CD14-positive monocyte (primary cell): ENCODE measurements around the gene NPSR1. TPM values are rescaled to one million over a fixed set of nuclear protein-coding genes. Genes with fewer than 3 reads are reported as not detected.

Experiments
- DNase-seq, 3 donors: peaks; one replicate each; pipeline ENCODE4 v3.0.0-alpha.2; 2011 to 2022
- H2AFZ ChIP-seq: 2 replicates; pipeline ENCODE4 v1.6.0; 2012; ENCODE audit warnings: mild to moderate bottlenecking, low read depth, low read length, inconsistent platforms; ENCODE audit not compliant: insufficient read depth, poor library complexity, severe bottlenecking
- H3K27ac ChIP-seq, 2 donors: 1 replicate in 1 of 2; 2 replicates in 1 of 2; pipeline ENCODE4 v1.5.1; 2012 to 2013; ENCODE audit warnings: low read length in 2 of 2, control low read depth in 1 of 2, inconsistent platforms in 1 of 2, low read depth in 1 of 2, mild to moderate bottlenecking in 1 of 2
- H3K27me3 ChIP-seq, 2 donors: one replicate each; pipeline versions ENCODE4 v1.6.0 to v1.6.1; 2011 to 2013; ENCODE audit warnings: low read length in 2 of 2; ENCODE audit not compliant: control insufficient read depth in 2 of 2, insufficient read depth in 2 of 2
- H3K36me3 ChIP-seq, 2 donors: replicated peaks in 1 of 2; 1 replicate in 1 of 2; 2 replicates in 1 of 2; pipeline versions ENCODE4 v1.5.1 to v1.6.1; 2012 to 2013; ENCODE audit warnings: low read length in 2 of 2, control low read depth in 1 of 2, inconsistent platforms in 1 of 2, mild to moderate bottlenecking in 1 of 2; ENCODE audit not compliant: insufficient read depth in 2 of 2, control insufficient read depth in 1 of 2
- H3K4me1 ChIP-seq, 2 donors: 1 replicate in 1 of 2; 2 replicates in 1 of 2; pipeline versions ENCODE4 v1.5.1 to v1.6.1; 2012 to 2013; ENCODE audit warnings: low read length in 2 of 2, control low read depth in 1 of 2, inconsistent platforms in 1 of 2, mild to moderate bottlenecking in 1 of 2, moderate library complexity in 1 of 2; ENCODE audit not compliant: insufficient read depth in 2 of 2, control insufficient read depth in 1 of 2
- H3K4me2 ChIP-seq: replicated peaks from 2 replicates; pipeline ENCODE3; 2012; ENCODE audit warnings: low read length, moderate library complexity, mild to moderate bottlenecking; ENCODE audit not compliant: poor library complexity, severe bottlenecking; ENCODE audit errors: extremely low read depth
- H3K4me3 ChIP-seq, 3 experiments: fragments of 200-600 bp in 1 of 3; sonication (generic) in 1 of 3; replicated peaks in 1 of 3; 1 replicate in 2 of 3; 2 replicates in 1 of 3; pipeline ENCODE4 v1.5.1; 2011 to 2013; ENCODE audit warnings: low read length in 3 of 3, mild to moderate bottlenecking in 3 of 3, control low read depth in 2 of 3, low read depth in 2 of 3, inconsistent platforms in 1 of 3, moderate library complexity in 1 of 3
- H3K79me2 ChIP-seq: 2 replicates; pipeline ENCODE4 v1.6.0; 2012; ENCODE audit warnings: mild to moderate bottlenecking, control low read depth, inconsistent platforms, low read length, moderate library complexity; ENCODE audit not compliant: insufficient read depth
- H3K9ac ChIP-seq: 2 replicates; pipeline ENCODE4 v1.6.0; 2017; ENCODE audit warnings: low read length, mild to moderate bottlenecking; ENCODE audit not compliant: insufficient read depth, poor library complexity, severe bottlenecking
- H3K9me3 ChIP-seq, 2 donors: replicated peaks in 1 of 2; 1 replicate in 1 of 2; 2 replicates in 1 of 2; pipeline versions ENCODE4 v1.5.1 to v1.6.1; 2012 to 2013; ENCODE audit warnings: low read length in 2 of 2, control low read depth in 1 of 2; ENCODE audit not compliant: control insufficient read depth in 1 of 2, insufficient read depth in 1 of 2
- H4K20me1 ChIP-seq: 2 replicates; pipeline ENCODE4 v1.6.0; 2012; ENCODE audit warnings: mild to moderate bottlenecking, low read length, control low read depth, moderate library complexity; ENCODE audit not compliant: insufficient read depth
- H3K27ac Mint-ChIP-seq, 7 donors: one replicate each; pipeline ENCODE4 v1.8.0; 2020; ENCODE audit warnings: mild to moderate bottlenecking in 7 of 7, mixed read lengths in 7 of 7, moderate library complexity in 6 of 7, inconsistent platforms in 2 of 7
- H3K27me3 Mint-ChIP-seq, 3 donors: one replicate each; pipeline ENCODE4 v1.8.0; 2021 to 2022; ENCODE audit warnings: low read depth in 3 of 3, mild to moderate bottlenecking in 3 of 3, mixed read lengths in 3 of 3, moderate library complexity in 3 of 3, inconsistent platforms in 1 of 3
- H3K36me3 Mint-ChIP-seq, 2 donors: one replicate each; pipeline ENCODE4 v1.8.0; 2020; ENCODE audit warnings: mixed read lengths in 2 of 2, inconsistent platforms in 1 of 2, mild to moderate bottlenecking in 1 of 2
- H3K4me1 Mint-ChIP-seq: one replicate; pipeline ENCODE4 v1.8.0; 2020; ENCODE audit warnings: mild to moderate bottlenecking, mixed read lengths
- H3K4me3 Mint-ChIP-seq, 2 donors: one replicate each; pipeline ENCODE4 v1.8.0; 2020; ENCODE audit warnings: mild to moderate bottlenecking in 2 of 2, mixed read lengths in 2 of 2, moderate library complexity in 1 of 2
- H3K9me3 Mint-ChIP-seq, 7 donors: one replicate each; pipeline ENCODE4 v1.8.0; 2020 to 2022; ENCODE audit warnings: mixed read lengths in 7 of 7, mild to moderate bottlenecking in 6 of 7, moderate library complexity in 6 of 7, inconsistent platforms in 2 of 7
- intact Hi-C, 2 donors: fragments of 100-400 bp; cut with micrococcal nuclease; formaldehyde crosslinking; loops; one replicate each; pipeline versions ENCODE4 v1.15.0 to v1.15.1; 2023
- polyA plus RNA-seq, 3 donors: library from polyadenylated mRNA; depleted of rRNA in 1 of 3; unstranded in 2 of 3; stranded (reverse) in 1 of 3; fragments of 300-500 nt in 2 of 3; fragments of >200 nt in 1 of 3; fragmentation: Illumina TruSeq in 2 of 3; gene quantifications; 1 replicate in 2 of 3; 2 replicates in 1 of 3; pipeline ENCODE4 v1.2.3, GENCODE V29; 2012 to 2021
- small RNA-seq: library from RNA; depleted of rRNA; stranded (forward); fragments of <200 nt; gene quantifications from one replicate; pipeline ENCODE3, GENCODE V24; 2012; ENCODE audit warnings: low read depth; ENCODE audit not compliant: insufficient read length
- TF ChIP-seq, protein P1 (sequence below): fragments of 200-600 bp; IDR thresholded peaks from one replicate; pipeline ENCODE4 v1.8.0; 2022; ENCODE audit warnings: antibody characterized with exemption, mild to moderate bottlenecking

NPSR1 gene
- polyA plus RNA-seq, 3 donors: not detected

GRCh38 chr7:34895202-34895601 lies 237.2 kb downstream of the NPSR1 start:
- Histone ChIP-seq H3K27ac (no peak overlapping the region), H3K27me3 (no peaks in the 10 kb centered on the region), H4K20me1 (no peaks in the 10 kb centered on the region), H3K79me2 (no peaks in the 10 kb centered on the region), H3K4me3 (no peak overlapping the region), H3K9me3 (peaks cover 13 to 30% of the 10 kb centered on the region in 2 donors), H3K9ac (no peak overlapping the region), H2AFZ (no peak overlapping the region), H3K4me1 (no peaks in the 10 kb centered on the region), H3K36me3 (no peaks in the 10 kb centered on the region), H3K4me2 (no peak overlapping the region)
- Mint-ChIP-seq H3K4me1 (no peaks in the 10 kb centered on the region), H3K9me3 (peaks cover 11 to 38% (median 33%) of the 10 kb centered on the region in 7 donors), H3K27me3 (peaks cover 0 to 2% (median 2%) of the 10 kb centered on the region in 3 donors), H3K4me3 (no peak overlapping the region), H3K36me3 (no peaks in the 10 kb centered on the region), H3K27ac (no peak overlapping the region)
- TF ChIP-seq, protein P1, sequence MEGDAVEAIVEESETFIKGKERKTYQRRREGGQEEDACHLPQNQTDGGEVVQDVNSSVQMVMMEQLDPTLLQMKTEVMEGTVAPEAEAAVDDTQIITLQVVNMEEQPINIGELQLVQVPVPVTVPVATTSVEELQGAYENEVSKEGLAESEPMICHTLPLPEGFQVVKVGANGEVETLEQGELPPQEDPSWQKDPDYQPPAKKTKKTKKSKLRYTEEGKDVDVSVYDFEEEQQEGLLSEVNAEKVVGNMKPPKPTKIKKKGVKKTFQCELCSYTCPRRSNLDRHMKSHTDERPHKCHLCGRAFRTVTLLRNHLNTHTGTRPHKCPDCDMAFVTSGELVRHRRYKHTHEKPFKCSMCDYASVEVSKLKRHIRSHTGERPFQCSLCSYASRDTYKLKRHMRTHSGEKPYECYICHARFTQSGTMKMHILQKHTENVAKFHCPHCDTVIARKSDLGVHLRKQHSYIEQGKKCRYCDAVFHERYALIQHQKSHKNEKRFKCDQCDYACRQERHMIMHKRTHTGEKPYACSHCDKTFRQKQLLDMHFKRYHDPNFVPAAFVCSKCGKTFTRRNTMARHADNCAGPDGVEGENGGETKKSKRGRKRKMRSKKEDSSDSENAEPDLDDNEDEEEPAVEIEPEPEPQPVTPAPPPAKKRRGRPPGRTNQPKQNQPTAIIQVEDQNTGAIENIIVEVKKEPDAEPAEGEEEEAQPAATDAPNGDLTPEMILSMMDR: no peak
- intact Hi-C loops: no loop called here
- DNase-seq: no peak

Small RNA genes lying within 50 kb of the gene (small RNA-seq; reads per million reads assigned to genes)
- gene RF00322: not detected
- gene RN7SL132P: not detected
